ENCODE measurements around the gene OR11H7. TPM values are rescaled to one million over a fixed set of nuclear protein-coding genes. Genes with fewer than 3 reads are reported as not detected.
"Not testable (repeated sequence)": the region's sequence is repeated elsewhere in the genome, so short reads cannot be mapped to it uniquely, and the experiment has no call there.

Gene OR11H7
- total RNA-seq, 2 donors from 2014 or later: not detected

- ATAC-seq (replicated peaks): no peak
- Mint-ChIP-seq H3K4me3 (no peak overlapping the region), H3K36me3 (ENCODE audit: low read depth) (no peaks in the 10 kb centered on the region), H3K9me3 (no peaks in the 10 kb centered on the region), H3K27me3 (peaks cover 8% of the 10 kb centered on the region), H3K27ac (no peak overlapping the region), H3K4me1 (no peaks in the 10 kb centered on the region)
Observed at GRCh38 chr14:20219033-20219432, 9.7 kb upstream of the OR11H7 start.

GRCh38 chr14:20223410-20223809 lies 5.4 kb upstream of the OR11H7 start, which contains the start of gene OR11H6:
Gene OR11H6 (plus strand): TSS chr14:20223710. CDS start chr14:20223710, 0 bp downstream.
- Mint-ChIP-seq H3K9me3 (no peaks in the 10 kb centered on the region), H3K27ac (no peak within 1 kb of the TSS), H3K27me3 (peaks cover 15% of the 10 kb centered on the region), H3K36me3 (ENCODE audit: low read depth) (no peaks in the 10 kb centered on the region), H3K4me1 (no peaks in the 10 kb centered on the region), H3K4me3 (no peak within 1 kb of the TSS)
- no peak for ATAC-seq (replicated peaks)

- H3K4me3 Mint-ChIP-seq; H3K27me3 Mint-ChIP-seq; H3K9me3 Mint-ChIP-seq; H3K27ac Mint-ChIP-seq; H3K4me1 Mint-ChIP-seq; ATAC-seq (replicated peaks); H3K36me3 Mint-ChIP-seq (ENCODE audit: low read depth): not testable (repeated sequence)
Observed at GRCh38 chr14:20235415-20235814, 6.6 kb downstream of the OR11H7 start.

GRCh38 chr14:20247646-20248246 lies 19.0 kb downstream of the OR11H7 start:
- Mint-ChIP-seq H3K36me3 (ENCODE audit: low read depth) (no peaks in the 10 kb centered on the region), H3K9me3 (peaks cover 5% of the 10 kb centered on the region), H3K27ac (no peak overlapping the region), H3K27me3 (no peaks in the 10 kb centered on the region), H3K4me1 (no peaks in the 10 kb centered on the region), H3K4me3 (no peak overlapping the region)
- no peak for ATAC-seq (replicated peaks)

- H3K9me3 Mint-ChIP-seq: no peaks in the 10 kb centered on the region
- no peak for ATAC-seq (replicated peaks)
- H3K4me3 Mint-ChIP-seq: no peak overlapping the region
- no peak overlapping the region for H3K27ac Mint-ChIP-seq
- no peaks in the 10 kb centered on the region for H3K36me3 Mint-ChIP-seq (ENCODE audit: low read depth)
- H3K4me1 Mint-ChIP-seq: no peaks in the 10 kb centered on the region
- H3K27me3 Mint-ChIP-seq: no peaks in the 10 kb centered on the region
Observed at GRCh38 chr14:20262642-20263128, 33.9 kb downstream of the OR11H7 start.

GRCh38 chr14:20264361-20264760 lies 35.6 kb downstream of the OR11H7 start:
- H3K27ac Mint-ChIP-seq; H3K27me3 Mint-ChIP-seq; ATAC-seq (replicated peaks); H3K9me3 Mint-ChIP-seq; H3K4me3 Mint-ChIP-seq; H3K4me1 Mint-ChIP-seq; H3K36me3 Mint-ChIP-seq (ENCODE audit: low read depth): not testable (repeated sequence)

GRCh38 chr14:20274062-20274461 lies 45.3 kb downstream of the OR11H7 start:
- H3K36me3 Mint-ChIP-seq (ENCODE audit: low read depth): peaks cover 6% of the 10 kb centered on the region

GRCh38 chr14:20277409-20277808 lies 48.6 kb downstream of the OR11H7 start:
- H3K36me3 Mint-ChIP-seq (ENCODE audit: low read depth): peaks cover 33% of the 10 kb centered on the region
- H3K27me3 Mint-ChIP-seq: no peaks in the 10 kb centered on the region
- H3K9me3 Mint-ChIP-seq: peaks cover 9% of the 10 kb centered on the region
- no peak for ATAC-seq (replicated peaks)
- H3K4me3 Mint-ChIP-seq: no peak overlapping the region
- peaks cover 14% of the 10 kb centered on the region for H3K4me1 Mint-ChIP-seq
- H3K27ac Mint-ChIP-seq: no peak overlapping the region

More at GRCh38 chr14:20274062-20274461, 45.3 kb downstream of the OR11H7 start:
- Mint-ChIP-seq H3K9me3 (peaks cover 19% of the 10 kb centered on the region), H3K4me1 (no peaks in the 10 kb centered on the region), H3K27ac (no peak overlapping the region), H3K27me3 (no peaks in the 10 kb centered on the region), H3K4me3 (no peak overlapping the region)
- ATAC-seq (replicated peaks): no peak

GRCh38 chr14:20278414-20278813 lies 49.6 kb downstream of the OR11H7 start:
- no peak for ATAC-seq (replicated peaks)
- peaks cover 9% of the 10 kb centered on the region for H3K9me3 Mint-ChIP-seq
- peaks cover 18% of the 10 kb centered on the region for H3K4me1 Mint-ChIP-seq
- H3K27me3 Mint-ChIP-seq: no peaks in the 10 kb centered on the region
- H3K36me3 Mint-ChIP-seq (ENCODE audit: low read depth): peaks cover 43% of the 10 kb centered on the region
- H3K27ac Mint-ChIP-seq: no peak overlapping the region
- no peak overlapping the region for H3K4me3 Mint-ChIP-seq

- H3K4me3 Mint-ChIP-seq: peak overlapping the region; percentile 38
- not testable (repeated sequence) for H3K27me3 Mint-ChIP-seq; H3K9me3 Mint-ChIP-seq; ATAC-seq (replicated peaks)
- H3K36me3 Mint-ChIP-seq (ENCODE audit: low read depth): peaks cover 59% of the 10 kb centered on the region
- peak overlapping the region; percentile 73 for H3K27ac Mint-ChIP-seq
- peaks cover 18% of the 10 kb centered on the region for H3K4me1 Mint-ChIP-seq
Observed at GRCh38 chr14:20280265-20280664, 51.5 kb downstream of the OR11H7 start.

Other genes starting within 250 kb of the OR11H7 start
- gene OR4Q2, start 226.8 kb upstream of the OR11H7 start, total RNA-seq: not detected
- not detected for gene OR4K14, start 209.7 kb upstream of the OR11H7 start, total RNA-seq
- gene OR4K13, start 192.9 kb upstream of the OR11H7 start, total RNA-seq: not detected
- gene OR4L1, start 168.9 kb upstream of the OR11H7 start, total RNA-seq: not detected
- not detected for gene OR4K17, start 118.2 kb upstream of the OR11H7 start, total RNA-seq
- gene OR4N5, start 90.2 kb upstream of the OR11H7 start, total RNA-seq: not detected
- gene OR11G2, start 38.1 kb upstream of the OR11H7 start, total RNA-seq: not detected
- not detected for gene OR11H6, start 5.3 kb upstream of the OR11H7 start, total RNA-seq
- not detected for gene OR11H4, start 10.3 kb downstream of the OR11H7 start, total RNA-seq
- 10 to 100 TPM in 1 of 2 donors, 1 to 10 TPM in 1; 6.9 to 18.0 TPM for gene TTC5, start 77.0 kb downstream of the OR11H7 start, total RNA-seq
- 10 to 100 TPM; 53.5 to 93.4 TPM for gene CCNB1IP1, start 104.3 kb downstream of the OR11H7 start, total RNA-seq
- 10 to 100 TPM; 35.2 to 65.3 TPM for gene PARP2, start 114.7 kb downstream of the OR11H7 start, total RNA-seq
- gene TEP1, start 184.5 kb downstream of the OR11H7 start, total RNA-seq: 10 to 100 TPM; 36.6 to 86.1 TPM
- gene KLHL33, start 207.2 kb downstream of the OR11H7 start, total RNA-seq: under 1 TPM; 0.04 to 0.11 TPM
- 10 to 100 TPM; 40.5 to 42.3 TPM for gene OSGEP, start 225.8 kb downstream of the OR11H7 start, total RNA-seq
- gene APEX1, start 226.2 kb downstream of the OR11H7 start, total RNA-seq: 100 to 1,000 TPM; 151 to 224 TPM
- gene PIP4P1, start 232.5 kb downstream of the OR11H7 start, total RNA-seq: 10 to 100 TPM; 23.1 to 27.4 TPM
- gene PNP, start 240.4 kb downstream of the OR11H7 start, total RNA-seq: 100 to 1,000 TPM; 135 to 231 TPM

Measured in activated T-helper 17 cell treated with anti-CD3 and anti-CD28 coated beads, Interleukin-2, amount 50 U/mL, for 72 hours (primary cell).